ENCODE measurements around the gene SCP2D1. TPM values are rescaled to one million over a fixed set of nuclear protein-coding genes. Genes with fewer than 3 reads are reported as not detected.

Gene SCP2D1
- total and polyA plus RNA-seq, 4 donors: not detected

DNA sequence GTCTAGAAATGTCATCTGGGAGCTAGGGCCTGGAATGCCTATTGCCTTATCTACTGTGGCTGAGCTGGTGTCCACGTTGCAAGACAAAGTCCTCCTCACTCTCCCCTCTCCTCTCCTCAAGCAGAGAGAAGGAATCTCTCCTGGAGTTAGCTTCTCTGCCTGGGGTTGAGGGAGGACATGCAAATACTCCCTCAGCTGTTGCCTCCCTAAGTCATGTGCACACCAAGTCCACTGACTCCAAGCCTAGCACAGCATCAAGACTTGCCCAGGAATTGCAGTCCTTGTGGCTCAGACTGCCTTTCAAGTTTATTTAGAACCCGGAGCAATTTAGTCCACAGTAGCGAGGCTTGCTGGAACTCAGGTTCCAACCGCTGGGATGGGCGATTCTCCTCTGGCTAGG, 38.0 kb upstream of the SCP2D1 start:
- H3K27ac ChIP-seq (ENCODE audit: low read depth in 1 of 2, low read length in 1 of 2): no peak overlapping the region
- peaks cover 0 to 1% (median 0%) of the 10 kb centered on the region in 5 donors for H3K4me1 ChIP-seq (ENCODE audit: control insufficient read depth in 5 of 5, insufficient read depth in 5 of 5, low read length in 5 of 5)
- H3K9me3 ChIP-seq (ENCODE audit: control insufficient read depth in 4 of 4, insufficient read depth in 3 of 4, low read length in 3 of 4): no peaks in the 10 kb centered on the region
- TF ChIP-seq, protein P1, sequence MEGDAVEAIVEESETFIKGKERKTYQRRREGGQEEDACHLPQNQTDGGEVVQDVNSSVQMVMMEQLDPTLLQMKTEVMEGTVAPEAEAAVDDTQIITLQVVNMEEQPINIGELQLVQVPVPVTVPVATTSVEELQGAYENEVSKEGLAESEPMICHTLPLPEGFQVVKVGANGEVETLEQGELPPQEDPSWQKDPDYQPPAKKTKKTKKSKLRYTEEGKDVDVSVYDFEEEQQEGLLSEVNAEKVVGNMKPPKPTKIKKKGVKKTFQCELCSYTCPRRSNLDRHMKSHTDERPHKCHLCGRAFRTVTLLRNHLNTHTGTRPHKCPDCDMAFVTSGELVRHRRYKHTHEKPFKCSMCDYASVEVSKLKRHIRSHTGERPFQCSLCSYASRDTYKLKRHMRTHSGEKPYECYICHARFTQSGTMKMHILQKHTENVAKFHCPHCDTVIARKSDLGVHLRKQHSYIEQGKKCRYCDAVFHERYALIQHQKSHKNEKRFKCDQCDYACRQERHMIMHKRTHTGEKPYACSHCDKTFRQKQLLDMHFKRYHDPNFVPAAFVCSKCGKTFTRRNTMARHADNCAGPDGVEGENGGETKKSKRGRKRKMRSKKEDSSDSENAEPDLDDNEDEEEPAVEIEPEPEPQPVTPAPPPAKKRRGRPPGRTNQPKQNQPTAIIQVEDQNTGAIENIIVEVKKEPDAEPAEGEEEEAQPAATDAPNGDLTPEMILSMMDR (IDR thresholded peaks at IDR 0.05; ENCODE audit: control extremely low read depth, extremely low read depth): no peak
- 87 to 91% methylated on average over 5 of the region's 5 CpGs for WGBS, 2 donors
- no peaks in the 10 kb centered on the region for H3K36me3 ChIP-seq (ENCODE audit: control insufficient read depth in 4 of 4, insufficient read depth in 4 of 4, low read length in 4 of 4)
- DNase-seq (no peak), ATAC-seq (ENCODE audit: insufficient read depth, low FRiP score) (no peak)
- no peak overlapping the region for H3K4me3 ChIP-seq
- peaks cover 0 to 4% (median 0%) of the 10 kb centered on the region in 3 donors for H3K27me3 ChIP-seq (ENCODE audit: control insufficient read depth in 3 of 3, insufficient read depth in 3 of 3, low read length in 2 of 3)
- no peak overlapping the region for H3K9ac ChIP-seq (ENCODE audit: insufficient read depth in 1 of 2, low read length in 2 of 2)

DNA sequence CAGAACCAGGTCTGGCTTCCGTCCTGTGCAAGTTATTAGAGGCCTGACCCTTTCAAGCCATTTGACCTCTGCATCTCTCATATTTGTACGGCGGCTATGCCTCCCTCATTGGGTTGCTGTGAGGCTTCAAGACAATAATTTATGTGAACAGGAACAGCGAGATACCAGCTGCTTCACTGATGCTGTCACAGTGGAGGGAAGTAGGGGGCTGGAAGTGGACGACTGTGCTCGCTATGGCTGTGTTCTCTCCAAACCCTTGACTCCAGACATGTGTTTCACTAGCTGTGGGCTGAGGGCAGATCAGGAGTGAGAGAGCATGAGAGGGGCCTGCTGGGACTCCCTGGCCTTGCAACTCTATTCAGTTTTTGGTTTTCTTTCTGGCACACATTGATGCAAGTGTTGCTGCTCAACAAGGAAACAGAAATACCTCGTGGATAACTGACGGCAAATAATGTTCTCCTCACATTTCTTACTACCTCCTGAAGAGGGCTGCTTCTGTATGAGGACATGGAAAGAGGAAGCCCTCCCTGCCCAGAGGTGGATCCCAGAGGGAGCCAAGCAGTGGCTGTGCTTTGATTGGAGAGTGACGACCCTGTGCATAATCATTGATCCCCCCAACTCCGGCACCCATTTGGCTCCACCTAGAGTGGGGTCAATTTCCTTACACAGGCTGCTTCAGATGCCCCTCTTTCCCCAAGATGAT, 34.7 kb upstream of the SCP2D1 start:
- TF ChIP-seq, protein P1 (IDR thresholded peaks at IDR 0.05; ENCODE audit: control extremely low read depth, extremely low read depth): no peak
- no peak overlapping the region for H3K27ac ChIP-seq (ENCODE audit: low read depth in 1 of 2, low read length in 1 of 2)
- no peak for ATAC-seq (ENCODE audit: insufficient read depth, low FRiP score)
- no peaks in the 10 kb centered on the region for H3K9me3 ChIP-seq (ENCODE audit: control insufficient read depth in 4 of 4, insufficient read depth in 3 of 4, low read length in 3 of 4)
- no peaks in the 10 kb centered on the region for H3K4me1 ChIP-seq (ENCODE audit: control insufficient read depth in 5 of 5, insufficient read depth in 5 of 5, low read length in 5 of 5)
- no peak overlapping the region for H3K9ac ChIP-seq (ENCODE audit: insufficient read depth in 1 of 2, low read length in 2 of 2)
- H3K36me3 ChIP-seq (ENCODE audit: control insufficient read depth in 4 of 4, insufficient read depth in 4 of 4, low read length in 4 of 4): no peaks in the 10 kb centered on the region
- no peak overlapping the region for H3K4me3 ChIP-seq
- DNase-seq: no peak
- H3K27me3 ChIP-seq (ENCODE audit: control insufficient read depth in 3 of 3, insufficient read depth in 3 of 3, low read length in 2 of 3): peaks cover 0 to 4% (median 0%) of the 10 kb centered on the region in 3 donors
- 63 to 73% methylated on average over 10 of the region's 10 CpGs for WGBS, 2 donors

DNA sequence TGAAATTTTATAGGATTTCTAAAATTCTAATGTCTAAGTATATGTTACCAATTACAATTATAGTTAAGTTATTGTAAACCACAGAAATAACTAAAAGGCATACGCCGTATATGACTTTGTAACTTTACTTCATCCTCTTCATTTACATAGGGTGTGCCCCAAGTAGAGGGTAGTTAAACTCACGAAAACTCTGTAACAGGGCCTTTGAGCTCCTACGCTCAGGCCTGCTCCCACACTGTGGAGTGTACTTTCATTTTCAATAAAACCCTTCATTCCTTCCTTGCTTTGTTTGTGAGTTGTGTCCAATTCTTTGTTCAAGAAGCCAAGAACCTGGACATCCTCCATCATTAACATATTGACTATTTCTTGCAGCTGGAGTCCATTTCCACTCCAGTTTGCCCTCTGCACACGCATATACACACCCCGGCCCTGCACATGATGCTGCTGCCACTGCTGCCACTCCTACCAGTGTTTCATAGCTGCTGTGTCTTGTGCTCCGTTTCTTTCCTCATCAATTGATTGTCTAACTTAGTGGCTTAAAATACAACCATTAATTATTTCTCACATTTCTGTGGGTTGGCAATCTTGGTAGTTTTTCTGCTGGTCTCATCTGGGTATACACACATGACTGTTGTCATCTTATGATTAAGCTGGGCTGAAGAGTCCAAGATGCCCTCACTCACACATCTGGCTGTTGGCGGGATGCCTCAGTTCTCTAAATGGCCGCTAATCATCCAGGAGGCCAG, 33.0 kb upstream of the SCP2D1 start:
- no peak for ATAC-seq (ENCODE audit: insufficient read depth, low FRiP score)
- no peak for DNase-seq
- TF ChIP-seq, protein P1 (IDR thresholded peaks at IDR 0.05; ENCODE audit: control extremely low read depth, extremely low read depth): no peak
- WGBS, 2 donors: 90% methylated on average over 9 of the region's 9 CpGs
- Histone ChIP-seq H3K9ac (ENCODE audit: insufficient read depth in 1 of 2, low read length in 2 of 2) (no peak overlapping the region), H3K4me3 (no peak overlapping the region), H3K36me3 (ENCODE audit: control insufficient read depth in 4 of 4, insufficient read depth in 4 of 4, low read length in 4 of 4) (no peaks in the 10 kb centered on the region), H3K9me3 (ENCODE audit: control insufficient read depth in 4 of 4, insufficient read depth in 3 of 4, low read length in 3 of 4) (no peaks in the 10 kb centered on the region), H3K27ac (ENCODE audit: low read depth in 1 of 2, low read length in 1 of 2) (no peak overlapping the region), H3K4me1 (ENCODE audit: control insufficient read depth in 5 of 5, insufficient read depth in 5 of 5, low read length in 5 of 5) (no peaks in the 10 kb centered on the region), H3K27me3 (ENCODE audit: control insufficient read depth in 3 of 3, insufficient read depth in 3 of 3, low read length in 2 of 3) (peaks cover 0 to 4% (median 0%) of the 10 kb centered on the region in 3 donors)

Measured in lung (tissue), 12 donors.